Chondrocyte (in vitro differentiated cells): ENCODE results near the gene HARBI1. TPM values are rescaled to one million over a fixed set of nuclear protein-coding genes. Genes with fewer than 3 reads are reported as not detected.

ENCODE experiments used
- DNase-seq: peaks from one replicate; pipeline ENCODE4 v3.0.0; 2021; ENCODE audit warnings: mixed read lengths, low spot score
- H3K27ac Mint-ChIP-seq: one replicate; pipeline ENCODE4 v1.8.0; 2021; ENCODE audit warnings: mild to moderate bottlenecking, moderate library complexity, mixed read lengths; ENCODE audit not compliant: unreplicated experiment
- H3K27me3 Mint-ChIP-seq: 2 replicates; pipeline ENCODE4 v1.8.0; 2021; ENCODE audit warnings: low read depth, mixed read lengths
- H3K36me3 Mint-ChIP-seq: 2 replicates; pipeline ENCODE4 v1.8.0; 2021; ENCODE audit warnings: low read depth, mixed read lengths
- H3K4me1 Mint-ChIP-seq: 2 replicates; pipeline ENCODE4 v1.8.0; 2021; ENCODE audit warnings: low read depth, mild to moderate bottlenecking, mixed read lengths
- H3K4me3 Mint-ChIP-seq: one replicate; pipeline ENCODE4 v1.8.0; 2021; ENCODE audit warnings: mild to moderate bottlenecking, moderate library complexity, mixed read lengths; ENCODE audit not compliant: unreplicated experiment
- H3K9me3 Mint-ChIP-seq: 2 replicates; pipeline ENCODE4 v1.8.0; 2021; ENCODE audit warnings: low read depth, mixed read lengths
- CTCF ChIP-seq: fragments of 200-600 bp; sonication (generic); IDR thresholded peaks from 2 replicates; pipeline ENCODE4 v1.5.0; 2021; ENCODE audit warnings: antibody characterized with exemption, mild to moderate bottlenecking, moderate library complexity
- total RNA-seq: library from RNA; stranded (reverse); gene quantifications from 3 replicates; pipeline ENCODE4 v1.2.1, GENCODE V29; 2021

Gene HARBI1
- total RNA-seq, 1 donor from 2014 or later: 7.3 TPM

GRCh38 chr11:46559815-46560214, 57.2 kb downstream of the HARBI1 start:
- DNase-seq: no peak
- TF ChIP-seq CTCF: no peak
- Mint-ChIP-seq H3K4me1 (peaks cover 52% of the 10 kb centered on the region), H3K9me3 (no peaks in the 10 kb centered on the region), H3K4me3 (no peak overlapping the region), H3K27me3 (no peaks in the 10 kb centered on the region), H3K36me3 (no peaks in the 10 kb centered on the region), H3K27ac (no peak overlapping the region)

DNA sequence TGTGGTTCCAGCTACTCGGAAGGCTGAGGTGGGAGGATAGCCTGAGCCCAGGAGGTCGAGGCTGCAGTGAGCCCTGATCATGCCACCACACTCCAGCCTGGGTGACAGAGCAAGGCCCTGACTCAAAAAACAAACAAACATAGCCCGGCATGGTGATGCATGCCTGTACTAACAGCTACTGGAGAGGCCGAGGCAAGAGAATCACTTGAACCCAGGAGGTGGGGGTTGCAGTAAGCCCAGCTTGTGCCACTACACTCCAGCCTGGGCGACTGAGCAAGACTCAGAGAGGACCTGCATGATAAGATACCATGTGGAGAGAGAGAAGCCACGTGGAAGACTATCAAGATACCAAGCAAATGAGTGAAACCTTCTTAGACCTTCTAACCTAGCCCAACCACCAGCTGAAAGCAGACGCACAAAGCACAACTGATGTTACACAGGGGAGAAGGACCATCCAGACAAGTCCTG, 59.3 kb downstream of the HARBI1 start:
- H3K27ac Mint-ChIP-seq: peak overlapping the region; percentile 38
- H3K4me3 Mint-ChIP-seq: no peak overlapping the region
- no peaks in the 10 kb centered on the region for H3K9me3 Mint-ChIP-seq
- no peaks in the 10 kb centered on the region for H3K27me3 Mint-ChIP-seq
- DNase-seq: no peak
- H3K4me1 Mint-ChIP-seq: peaks cover 60% of the 10 kb centered on the region
- H3K36me3 Mint-ChIP-seq: no peaks in the 10 kb centered on the region
- TF ChIP-seq CTCF: no peak

DNA sequence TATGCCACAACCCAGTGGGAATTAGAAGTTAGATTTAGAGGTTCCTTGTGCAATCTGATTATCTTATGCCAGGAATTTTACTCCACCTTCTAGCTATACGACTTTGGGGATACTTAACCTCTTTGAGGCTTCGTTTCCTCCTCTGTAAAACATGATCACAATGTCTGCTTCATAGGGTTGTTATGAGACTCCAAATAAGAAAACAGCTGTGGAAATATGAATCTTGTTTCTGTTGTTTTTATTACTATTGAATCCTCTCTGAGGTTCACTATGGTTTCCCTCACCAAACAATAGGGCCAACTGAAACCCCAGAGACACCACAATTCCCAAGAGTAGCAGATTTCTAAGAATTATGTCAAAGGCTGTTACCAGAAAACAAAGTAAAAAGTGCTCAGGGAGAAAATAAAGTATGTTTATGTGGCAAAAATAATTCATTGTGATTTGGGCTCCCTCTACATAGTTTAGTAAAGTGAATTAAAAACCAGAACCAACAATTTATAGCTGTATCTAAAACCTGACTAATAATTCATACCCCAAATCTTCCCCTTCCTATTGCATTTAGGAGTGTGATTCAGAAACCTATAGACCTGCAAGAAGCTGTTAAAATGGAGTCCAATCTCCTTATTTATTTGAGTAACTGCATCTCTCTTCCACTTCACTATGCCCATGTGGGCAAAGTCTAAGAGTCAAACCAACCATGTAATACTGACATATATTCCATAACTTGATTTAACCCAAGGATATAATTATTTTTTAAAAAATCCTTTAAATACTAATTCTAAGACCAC, 61.6 kb downstream of the HARBI1 start:
- DNase-seq: no peak
- Mint-ChIP-seq H3K4me3 (no peak overlapping the region), H3K27me3 (no peaks in the 10 kb centered on the region), H3K9me3 (no peaks in the 10 kb centered on the region), H3K36me3 (no peaks in the 10 kb centered on the region), H3K4me1 (peaks cover 45% of the 10 kb centered on the region), H3K27ac (peak overlapping the region; percentile 45)
- no peak for TF ChIP-seq CTCF

DNA sequence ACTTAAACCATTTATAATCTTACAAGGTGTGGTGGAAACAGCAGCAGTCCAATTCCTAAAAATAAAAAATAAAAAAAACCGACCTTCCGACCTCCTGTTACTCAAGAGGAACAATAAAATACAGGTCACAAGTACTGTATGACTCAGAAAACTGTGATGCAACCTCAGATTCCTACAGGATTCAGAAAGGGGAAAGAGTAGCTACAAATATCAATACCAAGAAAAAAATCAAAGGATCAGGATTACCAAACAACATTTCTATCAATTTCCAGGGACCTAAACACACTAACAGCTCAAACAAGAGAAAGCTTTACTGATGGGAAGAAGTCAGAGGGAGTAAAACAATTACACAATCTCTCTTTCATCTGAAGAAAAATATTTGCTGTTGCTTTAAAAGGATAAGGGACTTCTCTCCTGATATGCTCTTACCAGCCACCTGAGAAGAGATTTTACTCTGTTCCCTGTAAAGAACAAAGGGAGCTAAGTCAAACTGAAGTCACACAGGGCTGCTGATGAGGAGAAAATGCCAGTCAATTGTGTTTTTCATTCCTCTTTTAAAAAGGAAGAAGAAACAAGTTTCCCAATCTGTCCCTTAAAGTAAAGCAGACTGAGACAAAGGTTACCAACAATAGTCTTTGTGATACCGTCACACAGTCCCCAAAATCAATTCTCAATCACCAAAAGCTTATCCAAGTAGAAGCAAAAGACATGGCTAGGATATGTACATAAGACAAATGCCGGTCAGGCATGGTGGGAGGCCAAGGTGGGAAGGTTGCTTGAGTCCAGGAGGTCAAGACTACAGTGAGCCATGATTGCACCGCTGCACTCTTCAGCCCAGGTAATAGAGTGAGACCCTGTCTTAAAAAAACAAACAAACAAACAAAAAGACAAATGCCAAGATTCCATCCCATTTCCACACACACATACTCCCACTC, 62.5 kb downstream of the HARBI1 start:
- Mint-ChIP-seq H3K36me3 (no peaks in the 10 kb centered on the region), H3K4me3 (no peak overlapping the region), H3K4me1 (peaks cover 39% of the 10 kb centered on the region), H3K27me3 (no peaks in the 10 kb centered on the region), H3K27ac (peak overlapping the region; percentile 77), H3K9me3 (no peaks in the 10 kb centered on the region)
- no peak for TF ChIP-seq CTCF
- no peak for DNase-seq

DNA sequence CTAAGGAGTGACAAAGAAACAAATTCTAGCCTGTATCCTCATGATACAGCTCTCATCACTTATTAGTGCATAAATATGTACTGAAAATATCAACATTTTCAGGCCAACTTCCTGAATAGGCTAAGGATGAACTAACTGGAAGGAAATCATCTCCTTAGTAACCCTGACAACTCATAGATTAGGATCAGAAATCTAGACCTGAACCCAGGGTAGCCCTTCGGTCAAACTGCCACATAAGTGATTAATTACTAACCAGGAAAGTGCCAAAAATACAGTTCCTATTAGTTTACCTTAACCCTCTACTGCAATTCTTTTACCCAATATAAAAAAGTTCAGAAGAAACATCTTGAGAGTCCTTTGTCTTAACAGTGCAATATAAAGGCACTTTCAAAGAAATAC, 63.2 kb downstream of the HARBI1 start:
- Mint-ChIP-seq H3K9me3 (no peaks in the 10 kb centered on the region), H3K27me3 (no peaks in the 10 kb centered on the region), H3K4me1 (peaks cover 39% of the 10 kb centered on the region), H3K36me3 (no peaks in the 10 kb centered on the region), H3K27ac (no peak overlapping the region), H3K4me3 (no peak overlapping the region)
- DNase-seq: no peak
- TF ChIP-seq CTCF: no peak
